ENCODE measurements around the gene XYLT1.

XYLT1 gene

GRCh38 chr16:17304106-17304490, 166.7 kb downstream of the XYLT1 start:
- no peak for DNase-seq

DNA sequence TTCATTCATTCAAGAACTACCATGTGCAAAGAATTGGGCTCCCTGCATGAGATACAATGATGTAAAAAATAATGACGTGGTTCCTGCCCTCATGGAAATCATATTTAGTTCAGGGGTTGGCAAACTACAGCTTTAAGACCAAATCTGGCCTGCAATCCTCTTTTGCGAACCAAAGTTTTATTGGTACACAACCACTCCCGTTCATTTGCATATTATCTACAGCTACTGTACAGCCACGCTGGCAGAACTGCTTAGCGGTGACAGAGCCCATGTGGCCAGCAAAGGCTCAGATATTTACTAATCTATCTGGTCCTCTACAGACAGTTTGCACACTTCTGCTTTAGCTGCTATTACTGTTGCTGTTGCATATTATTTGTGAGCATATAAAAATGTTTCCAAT, 167.7 kb downstream of the XYLT1 start:
- no peak for DNase-seq

GRCh38 chr16:17302620-17303019, 168.1 kb downstream of the XYLT1 start:
- DNase-seq: no peak

GRCh38 chr16:17302214-17302613, 168.5 kb downstream of the XYLT1 start:
- DNase-seq: no peak

- no peak for DNase-seq
Observed at GRCh38 chr16:17301593-17302135, 169.1 kb downstream of the XYLT1 start.

DNA sequence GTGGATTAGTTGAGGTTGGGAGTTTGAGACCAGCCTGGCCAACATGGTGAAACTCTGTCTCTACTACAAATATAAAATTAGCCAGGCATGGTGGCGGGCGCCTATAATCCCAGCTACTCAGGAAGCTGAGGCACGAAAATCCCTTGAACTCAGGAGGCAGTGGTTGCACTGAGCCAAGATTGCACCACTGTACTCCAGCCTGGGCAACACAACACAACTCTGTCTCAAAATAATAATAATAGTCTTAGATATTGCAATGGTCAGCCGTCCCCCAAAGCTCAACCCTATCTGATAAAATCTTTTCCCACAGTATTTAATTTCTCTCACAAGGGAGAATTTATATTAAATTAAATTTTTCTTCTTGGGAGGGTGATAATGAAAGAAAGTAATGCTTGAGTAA, 169.6 kb downstream of the XYLT1 start:
- DNase-seq: no peak

GRCh38 chr16:17299790-17300189, 171.0 kb downstream of the XYLT1 start:
- DNase-seq: no peak

DNA sequence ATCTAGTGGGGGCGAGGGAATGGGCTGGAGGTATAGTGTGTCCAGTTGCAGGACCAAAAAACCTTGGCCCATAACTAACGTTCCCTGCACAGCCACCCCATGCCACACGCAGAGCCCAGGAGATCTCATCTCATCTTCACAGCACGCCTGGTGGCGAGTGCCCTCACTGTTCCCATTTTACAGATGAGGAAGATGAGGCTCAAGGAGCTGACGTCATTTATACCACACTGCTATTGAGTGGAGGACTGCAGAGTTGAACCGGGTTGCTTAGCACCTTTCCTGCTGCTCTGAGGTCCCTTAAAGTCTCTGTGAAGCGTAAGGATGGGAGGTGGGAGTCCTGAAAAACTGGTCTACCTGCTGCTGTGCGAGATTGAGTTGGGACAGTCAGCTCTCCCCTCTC, 172.5 kb downstream of the XYLT1 start:
- no peak for DNase-seq

GRCh38 chr16:17296431-17296830, 174.3 kb downstream of the XYLT1 start:
- no peak for DNase-seq

GRCh38 chr16:17295948-17296347, 174.8 kb downstream of the XYLT1 start:
- DNase-seq: no peak

- DNase-seq: no peak
Observed at GRCh38 chr16:17294856-17295255, 175.9 kb downstream of the XYLT1 start.

DNA sequence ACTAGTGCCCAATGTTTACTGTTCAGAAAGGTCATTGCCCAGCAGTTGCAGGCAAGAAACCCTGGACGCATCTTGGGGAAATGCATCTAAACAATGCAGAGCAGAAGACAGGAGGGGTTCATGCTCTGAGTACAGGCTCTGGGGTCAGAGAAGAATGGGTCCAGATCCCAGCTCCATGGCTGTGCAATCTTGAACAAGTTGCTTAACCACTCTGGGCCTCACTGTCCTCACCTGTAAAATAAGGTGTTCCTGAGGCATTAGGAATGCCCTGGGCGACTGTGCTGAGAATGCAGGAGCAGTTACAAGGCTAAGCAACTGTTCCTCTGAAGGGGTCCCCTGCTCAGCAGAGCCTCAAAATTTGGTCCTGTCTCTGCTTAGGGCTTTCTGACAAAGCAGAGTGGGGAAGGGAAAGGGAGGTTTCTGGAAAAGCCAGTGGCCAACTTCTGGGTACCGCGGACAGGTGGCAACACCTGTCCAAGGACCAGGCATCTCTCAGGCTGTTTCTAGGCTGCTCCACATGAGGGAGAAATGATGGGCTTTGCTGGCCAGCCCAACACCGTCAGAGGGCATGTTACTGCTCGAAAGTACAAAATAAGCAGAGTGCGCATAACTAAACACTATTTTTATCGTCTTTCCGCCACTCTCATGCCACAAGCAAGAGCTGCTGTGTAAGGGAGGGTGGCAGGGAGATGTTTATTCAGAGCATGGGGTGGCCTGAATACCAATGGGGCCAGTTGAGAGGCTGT, 176.8 kb downstream of the XYLT1 start:
- DNase-seq: no peak

- no peak for DNase-seq
Observed at GRCh38 chr16:17291289-17291688, 179.5 kb downstream of the XYLT1 start.

GRCh38 chr16:17289674-17290635, 180.8 kb downstream of the XYLT1 start:
- DNase-seq: no peak

- DNase-seq: no peak
Observed at GRCh38 chr16:17289050-17289449, 181.7 kb downstream of the XYLT1 start.

DNA sequence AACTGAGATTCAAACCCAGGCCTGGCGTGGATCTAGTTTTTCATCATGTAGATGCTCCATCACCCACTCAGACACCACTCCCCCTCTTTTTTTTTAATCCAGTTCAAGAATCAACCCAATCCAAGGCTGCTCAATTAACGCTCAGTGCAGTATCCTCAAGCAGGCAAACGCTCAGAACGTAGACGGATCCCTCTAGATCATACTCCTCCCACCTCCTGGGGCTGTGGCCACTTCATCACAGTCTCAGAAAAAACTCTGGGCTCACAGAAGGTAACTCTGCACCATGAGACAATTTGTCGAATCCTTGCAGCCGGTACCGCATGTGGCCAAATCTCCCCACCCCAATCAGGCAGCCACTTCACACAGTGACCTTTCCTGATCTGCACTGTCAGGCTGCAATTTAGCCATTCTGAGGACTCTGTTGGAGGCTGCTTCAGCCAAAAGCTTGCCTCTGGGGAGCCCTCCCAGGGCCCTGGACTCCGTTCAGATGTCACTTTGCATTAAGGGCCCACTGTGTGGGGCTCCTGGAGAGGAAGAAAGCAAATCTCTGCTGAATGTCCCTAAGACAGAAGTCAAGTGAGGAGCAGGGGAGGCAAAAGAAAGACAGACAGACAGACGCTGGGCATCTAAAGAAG, 183.5 kb downstream of the XYLT1 start:
- no peak for DNase-seq

DNA sequence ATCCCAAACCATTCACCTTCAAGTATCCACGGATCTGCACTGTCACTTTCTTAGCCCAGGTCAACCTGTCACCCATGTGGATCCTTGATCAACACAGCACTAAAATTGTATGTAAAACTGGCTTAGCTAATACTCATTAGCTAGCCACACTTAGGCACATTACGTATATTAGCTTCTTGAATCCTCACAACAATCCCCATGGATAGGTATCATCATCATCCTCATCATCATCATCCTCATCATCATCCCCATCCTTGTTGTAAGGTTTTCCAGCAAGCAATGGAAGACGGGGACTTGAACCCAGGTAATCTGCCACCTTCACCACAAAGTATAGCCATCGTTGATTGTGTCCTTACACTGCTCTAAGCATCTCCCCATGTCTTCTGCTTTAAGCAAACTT, 184.3 kb downstream of the XYLT1 start:
- DNase-seq: no peak

DNA sequence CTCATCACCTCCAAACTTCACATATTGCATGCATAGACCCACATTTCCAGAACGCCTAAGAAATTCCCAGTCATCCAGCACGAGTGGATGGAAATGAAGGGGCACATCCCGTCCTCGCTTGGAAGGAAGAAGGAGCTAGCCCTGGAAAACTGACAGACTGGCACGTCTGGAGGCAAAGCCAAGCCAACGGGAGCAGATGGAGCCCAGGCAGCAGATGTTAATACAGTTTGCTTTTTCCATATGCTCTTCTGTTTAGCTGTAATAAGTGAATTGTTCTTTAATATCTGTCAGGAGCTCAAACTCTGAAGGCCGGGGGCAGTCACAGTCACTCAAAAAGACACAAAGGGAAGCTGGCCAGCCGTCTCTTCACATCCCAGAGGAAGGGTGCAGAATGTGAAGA, 187.7 kb downstream of the XYLT1 start:
- DNase-seq: no peak

DNA sequence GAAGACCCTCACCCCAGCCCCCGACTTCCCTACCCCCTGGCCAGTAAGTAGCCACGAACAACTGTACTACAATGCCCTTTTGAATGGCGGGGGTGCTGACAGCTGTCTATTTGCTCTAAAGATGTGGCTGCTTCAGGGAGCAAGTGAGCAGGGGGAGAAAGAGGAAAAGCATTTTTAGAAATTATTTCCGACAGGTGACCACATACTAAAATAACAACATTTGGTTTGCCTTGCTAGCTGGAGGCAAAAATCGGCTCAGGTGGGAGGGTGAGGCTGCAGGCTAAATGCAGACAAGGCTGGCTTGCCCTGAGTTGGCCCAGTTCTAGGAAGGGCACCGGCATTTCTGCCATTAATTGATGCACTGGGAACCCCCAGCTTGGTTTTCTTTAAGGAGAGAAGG, 188.5 kb downstream of the XYLT1 start:
- no peak for DNase-seq

- DNase-seq: no peak
Observed at GRCh38 chr16:17281052-17281451, 189.7 kb downstream of the XYLT1 start.

GRCh38 chr16:17278988-17279387, 191.8 kb downstream of the XYLT1 start:
- DNase-seq: no peak

DNA sequence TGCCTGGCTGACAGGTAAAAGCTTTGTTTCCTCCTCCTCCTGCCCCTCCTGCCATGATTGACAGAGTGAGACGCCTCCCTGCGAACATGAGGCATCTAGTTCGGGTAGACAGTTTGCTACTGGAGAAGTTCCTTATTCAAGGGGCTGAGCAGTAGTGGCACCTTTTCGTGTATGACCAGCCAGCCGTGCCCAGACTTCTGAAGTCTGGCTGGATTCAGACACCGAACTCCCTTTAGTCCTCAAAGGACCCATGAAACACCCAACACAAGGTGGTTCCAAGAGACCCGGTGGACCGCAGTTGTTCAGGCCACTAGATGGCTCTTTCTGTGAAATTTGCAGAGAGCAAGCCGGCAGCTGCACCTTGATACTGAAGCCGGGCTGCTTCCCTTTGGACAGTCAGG, 192.8 kb downstream of the XYLT1 start:
- DNase-seq: peak in 1 of 2 donors; percentile 28

DNA sequence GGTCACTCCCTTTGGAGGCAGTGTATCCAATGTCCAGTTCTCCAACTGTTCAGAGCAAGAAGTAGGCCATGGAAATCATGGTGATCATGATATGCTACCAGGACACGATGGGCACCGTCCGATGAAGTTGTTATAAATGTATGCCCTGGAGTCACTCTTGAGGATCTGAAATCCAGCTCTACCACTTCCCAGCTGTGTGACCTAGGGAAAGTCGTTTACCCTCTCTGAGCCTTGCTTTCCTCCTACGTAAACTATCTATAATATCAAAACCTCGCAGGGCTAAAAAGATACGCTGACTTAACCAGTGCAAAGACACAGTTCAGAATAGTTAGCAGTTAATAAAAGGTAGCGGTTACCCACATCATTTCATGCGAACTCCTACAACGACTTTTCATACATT, 194.2 kb downstream of the XYLT1 start:
- no peak for DNase-seq

All from hippocampal formation (tissue), 2 donors.